ENCODE results near the gene CTAGE9. TPM values are rescaled to one million over a fixed set of nuclear protein-coding genes. Genes with fewer than 3 reads are reported as not detected.

CTAGE9 gene
- total RNA-seq, 4 donors from 2014 or later, result not detected

DNA sequence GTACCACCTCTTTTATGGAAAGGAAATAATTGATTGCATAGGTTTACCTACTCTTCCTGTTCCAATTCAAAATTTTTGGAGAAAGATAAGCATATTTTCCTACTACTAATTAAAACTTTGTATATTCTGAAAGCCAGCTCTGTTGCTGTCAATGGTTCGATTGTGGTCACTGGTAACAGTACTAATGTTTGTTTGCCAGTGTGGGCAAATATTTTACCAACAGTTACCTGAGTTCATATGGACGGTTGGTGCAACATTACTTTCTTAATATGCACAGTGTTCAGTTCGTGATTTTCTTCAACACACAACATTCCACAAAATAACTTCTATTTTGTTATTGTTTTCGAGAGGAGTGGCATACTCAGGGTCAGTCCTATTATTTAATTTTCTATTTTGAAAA lies 17.1 kb upstream of the CTAGE9 start:
- no peak for TF ChIP-seq CTCF (IDR thresholded peaks at IDR 0.05; ENCODE audit: low read depth)

DNA sequence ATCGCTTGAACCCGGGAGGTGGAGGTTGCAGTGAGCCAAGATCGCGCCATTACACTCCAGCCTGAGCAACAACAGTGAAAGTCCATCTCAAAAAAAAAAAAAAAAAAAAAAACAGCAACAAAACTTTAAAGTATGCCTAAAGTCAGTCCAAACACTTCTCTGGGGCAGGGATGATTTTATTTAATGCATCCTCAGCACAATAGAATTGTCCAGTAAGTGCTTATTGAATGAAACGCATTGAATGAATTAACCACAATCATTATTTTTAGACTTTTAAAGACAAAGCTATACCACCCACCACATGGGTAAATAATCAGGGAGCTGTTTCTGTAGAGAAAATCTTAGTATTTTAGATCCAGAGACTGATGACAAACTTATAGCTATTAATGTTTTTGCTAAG lies 16.6 kb upstream of the CTAGE9 start:
- no peak for TF ChIP-seq CTCF (IDR thresholded peaks at IDR 0.05; ENCODE audit: low read depth)

DNA sequence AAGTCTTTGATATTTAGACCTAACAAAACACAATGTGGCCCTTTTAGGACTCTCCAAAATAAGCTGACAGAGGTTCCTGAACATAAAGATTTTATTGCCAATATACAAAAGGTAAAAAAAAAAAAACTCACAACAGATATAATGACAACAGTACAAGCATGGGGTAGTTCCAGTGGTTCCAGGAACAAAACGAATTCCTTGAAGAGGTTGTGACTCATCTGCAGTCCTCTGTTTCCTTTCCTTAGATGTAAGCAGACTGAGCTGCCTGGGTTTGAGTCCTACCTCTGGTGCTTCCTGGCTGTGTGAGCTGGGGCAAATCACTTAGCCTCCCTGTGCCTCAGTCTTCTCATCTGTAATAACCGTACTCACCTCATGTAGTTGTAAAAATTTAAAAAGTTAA lies 13.3 kb upstream of the CTAGE9 start:
- no peak for TF ChIP-seq CTCF (IDR thresholded peaks at IDR 0.05; ENCODE audit: low read depth)

GRCh38 chr6:131721161-131721560 lies 10.3 kb upstream of the CTAGE9 start:
- TF ChIP-seq CTCF (IDR thresholded peaks at IDR 0.05; ENCODE audit: low read depth), result no peak

DNA sequence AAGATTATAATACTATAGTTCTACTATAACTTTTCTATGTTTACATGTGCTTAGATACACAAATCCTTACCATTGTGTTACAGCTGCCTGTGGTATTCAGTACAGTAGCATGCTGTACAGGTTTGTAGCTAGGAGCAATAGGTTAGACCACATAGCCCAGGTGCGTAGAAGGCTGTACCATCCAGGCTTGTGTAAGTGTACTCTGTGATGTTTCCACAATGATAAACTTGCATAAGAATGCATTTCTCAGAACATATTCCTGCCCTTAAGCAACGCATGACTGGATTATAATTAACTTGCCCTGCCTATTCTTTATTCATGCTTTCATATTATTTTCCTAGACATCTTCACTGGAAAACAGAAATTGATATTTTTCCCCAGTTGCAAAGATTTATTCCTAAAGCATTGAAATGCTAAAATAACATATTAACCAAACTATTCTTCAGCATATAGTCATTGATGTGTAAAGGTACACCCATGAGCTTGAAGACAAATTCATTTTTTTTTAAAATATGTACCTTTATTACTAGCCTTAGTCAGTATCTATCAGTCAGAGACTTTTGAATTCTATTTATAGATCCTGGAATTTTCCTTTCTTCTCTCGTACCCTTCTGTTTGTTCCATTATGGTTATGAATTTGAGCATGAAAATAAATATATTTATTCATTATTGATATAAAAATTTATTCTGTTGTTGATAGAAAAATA lies 7.2 kb upstream of the CTAGE9 start:
- TF ChIP-seq CTCF (IDR thresholded peaks at IDR 0.05; ENCODE audit: low read depth), result no peak

- no peak for TF ChIP-seq CTCF (IDR thresholded peaks at IDR 0.05; ENCODE audit: low read depth)
These were observed 13.9 kb downstream of the CTAGE9 start for GRCh38 chr6:131696956-131697355.

GRCh38 chr6:131694832-131695426 lies 15.9 kb downstream of the CTAGE9 start:
- TF ChIP-seq CTCF (IDR thresholded peaks at IDR 0.05; ENCODE audit: low read depth), result no peak

All from subcutaneous adipose tissue (tissue), 4 donors.